Naive thymus-derived CD8-positive, alpha-beta T cell (primary cell): Measurements from ENCODE around the gene AP1M1. TPM values are rescaled to one million over a fixed set of nuclear protein-coding genes. Genes with fewer than 3 reads are reported as not detected.

Experiments
- ATAC-seq, 2 donors: fragments of 150-1000 bp; cut with Tn5 transposase in 1 of 2; sonication (Bioruptor Pico), chemical (Tn5 transposase) in 1 of 2; 1 replicate in 1 of 2; 2 replicates in 1 of 2; pipeline ENCODE4 v1.10.0; 2021; ENCODE audit warnings: mild to moderate bottlenecking in 2 of 2, moderate library complexity in 2 of 2
- POLR2A ChIA-PET: fragments of 350-600 bp; sonication (Branson Sonifier 250); formaldehyde crosslinking; loops from one replicate; lab custom pipeline; 2021; ENCODE audit warnings: antibody characterized with exemption; lab: Charles Lee
- DNase-seq, 10 donors: peaks; one replicate each; pipeline versions ENCODE4 v3.0.0 to v3.0.0-alpha.2; 2020 to 2022
- H3K27ac Mint-ChIP-seq, 10 donors: one replicate each; pipeline ENCODE4 v1.8.0; 2020 to 2022; ENCODE audit warnings: mild to moderate bottlenecking in 10 of 10, mixed read lengths in 10 of 10, moderate library complexity in 4 of 10, inconsistent platforms in 1 of 10
- H3K27me3 Mint-ChIP-seq, 5 donors: one replicate each; pipeline ENCODE4 v1.8.0; 2021 to 2022; ENCODE audit warnings: mixed read lengths in 5 of 5
- H3K36me3 Mint-ChIP-seq, 3 donors: one replicate each; pipeline ENCODE4 v1.8.0; 2020 to 2022; ENCODE audit warnings: mixed read lengths in 3 of 3, mild to moderate bottlenecking in 2 of 3, inconsistent platforms in 1 of 3
- H3K4me1 Mint-ChIP-seq, 4 donors: one replicate each; pipeline ENCODE4 v1.8.0; 2021 to 2022; ENCODE audit warnings: mixed read lengths in 4 of 4
- H3K4me3 Mint-ChIP-seq, 10 donors: one replicate each; pipeline ENCODE4 v1.8.0; 2020 to 2022; ENCODE audit warnings: mild to moderate bottlenecking in 10 of 10, mixed read lengths in 10 of 10, moderate library complexity in 6 of 10, inconsistent platforms in 1 of 10
- H3K9me3 Mint-ChIP-seq, 9 donors: one replicate each; pipeline ENCODE4 v1.8.0; 2020 to 2022; ENCODE audit warnings: mixed read lengths in 9 of 9, mild to moderate bottlenecking in 3 of 9, inconsistent platforms in 1 of 9, moderate library complexity in 1 of 9
- polyA plus RNA-seq, 3 donors: library from polyadenylated mRNA; unstranded; fragments of 300-500 nt; fragmentation: Illumina TruSeq; gene quantifications; one replicate each; pipeline ENCODE4 v1.2.3, GENCODE V29; 2021
- total RNA-seq, 8 experiments: library from RNA in 2 of 8; stranded (reverse) in 2 of 8; gene quantifications; one replicate each; pipeline ENCODE4 v1.2.3 and lab custom pipeline; 2021 to 2026

The AP1M1 gene
- total and polyA plus RNA-seq, 5 experiments from 2014 or later: 151 to 288 (median 195) TPM

DNA sequence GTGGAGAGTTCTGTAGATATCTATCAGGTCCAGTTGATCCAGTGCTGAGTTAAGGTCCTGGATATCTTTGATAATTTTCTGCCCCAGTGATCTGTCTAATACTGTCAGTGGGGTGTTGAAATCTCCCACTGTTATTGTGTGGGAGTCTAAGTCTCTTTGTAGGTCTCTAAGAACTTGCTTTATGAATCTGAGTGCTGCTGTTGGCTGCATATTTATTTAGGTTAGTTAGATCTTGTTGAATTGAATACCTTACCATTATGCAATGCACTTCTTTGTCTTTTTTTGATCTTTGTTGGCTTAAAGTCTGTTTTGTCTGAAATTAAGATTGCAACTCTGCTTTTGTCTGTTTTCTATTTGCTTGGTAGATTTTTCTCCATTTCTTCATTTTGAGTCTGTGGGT, 15.4 kb downstream of the AP1M1 start:
- ATAC-seq: no peak
- Mint-ChIP-seq H3K9me3 (peaks cover 0 to 2% (median 0%) of the 10 kb centered on the region in 9 donors), H3K27me3 (no peaks in the 10 kb centered on the region), H3K4me3 (peak overlapping the region; percentile 61 to 88 (median 72)), H3K36me3 (peaks cover 5 to 69% (median 44%) of the 10 kb centered on the region in 3 donors), H3K27ac (peak overlapping the region; percentile 82 to 94 (median 92)), H3K4me1 (peaks cover 47 to 97% (median 89%) of the 10 kb centered on the region in 4 donors)
- POLR2A ChIA-PET: interaction anchor here (1.1 kb wide), 1 partner anchor 35 kb away, joined by 3 read pairs; no protein-coding TSS in a partner anchor
- DNase-seq: no peak

DNA sequence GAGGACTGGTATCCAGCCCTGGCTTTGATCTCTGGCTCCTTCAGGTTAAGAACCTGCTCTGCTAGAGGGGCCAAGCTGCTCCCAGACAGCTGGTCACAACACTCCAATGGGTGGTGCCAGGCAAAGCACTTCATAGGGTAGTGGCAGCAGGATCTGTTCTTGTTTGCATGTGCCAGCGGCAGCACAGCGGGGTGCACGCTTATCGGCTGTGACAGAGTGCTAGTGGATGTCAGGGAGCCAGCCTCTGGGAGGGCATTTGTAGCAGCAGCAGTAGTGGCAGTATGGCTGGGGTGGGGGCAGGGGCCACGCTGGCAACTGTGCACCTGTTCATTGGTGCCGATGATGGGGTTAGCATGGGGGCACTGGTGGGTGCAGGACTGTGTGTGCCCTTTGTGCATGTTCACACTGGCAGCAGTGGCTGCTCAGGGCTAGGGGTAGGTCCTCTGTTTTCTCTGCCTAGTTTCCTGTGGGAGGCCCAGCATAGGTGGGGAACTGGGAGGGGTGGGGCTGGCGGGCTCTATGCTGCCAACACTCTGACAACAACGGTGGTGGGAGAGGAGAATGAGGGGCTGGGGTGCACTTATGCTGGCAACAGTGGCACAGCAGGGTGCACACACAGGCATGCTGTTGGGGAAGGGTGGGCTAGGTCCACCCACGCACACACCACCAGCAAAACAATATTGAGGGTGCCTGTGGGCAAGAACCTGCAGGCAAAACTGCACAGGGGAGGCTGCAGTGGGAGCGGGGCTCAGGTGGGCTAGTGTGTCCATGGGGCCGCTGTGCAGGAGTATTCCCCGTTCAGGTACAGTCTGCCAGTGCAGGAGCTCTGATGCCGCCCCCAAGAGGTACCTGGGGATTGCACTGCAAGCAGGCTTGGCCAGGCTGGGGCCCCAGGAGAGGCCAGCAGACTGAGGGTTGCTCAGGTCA, 19.3 kb downstream of the AP1M1 start:
- ATAC-seq (peak; percentile 72 to 81), DNase-seq (peak in 9 of 10 donors; percentile 26 to 76 (median 57))
- H3K27me3 Mint-ChIP-seq: no peaks in the 10 kb centered on the region
- POLR2A ChIA-PET: interaction anchor here (0.8 to 5.6 kb wide), 15 partner anchors 9 to 165 kb away, joined by 3 to 51 read pairs (median 9); partner anchors contain the start of genes AP1M1, FAM32A and KLF2
- H3K4me3 Mint-ChIP-seq: peak overlapping the region; percentile 63 to 85 (median 82)
- peaks cover 24 to 66% (median 54%) of the 10 kb centered on the region in 3 donors for H3K36me3 Mint-ChIP-seq
- peak overlapping the region; percentile 93 to 98 (median 96) for H3K27ac Mint-ChIP-seq
- H3K4me1 Mint-ChIP-seq: peaks cover 41 to 72% (median 68%) of the 10 kb centered on the region in 4 donors
- H3K9me3 Mint-ChIP-seq: peaks cover 0 to 35% (median 11%) of the 10 kb centered on the region in 9 donors

DNA sequence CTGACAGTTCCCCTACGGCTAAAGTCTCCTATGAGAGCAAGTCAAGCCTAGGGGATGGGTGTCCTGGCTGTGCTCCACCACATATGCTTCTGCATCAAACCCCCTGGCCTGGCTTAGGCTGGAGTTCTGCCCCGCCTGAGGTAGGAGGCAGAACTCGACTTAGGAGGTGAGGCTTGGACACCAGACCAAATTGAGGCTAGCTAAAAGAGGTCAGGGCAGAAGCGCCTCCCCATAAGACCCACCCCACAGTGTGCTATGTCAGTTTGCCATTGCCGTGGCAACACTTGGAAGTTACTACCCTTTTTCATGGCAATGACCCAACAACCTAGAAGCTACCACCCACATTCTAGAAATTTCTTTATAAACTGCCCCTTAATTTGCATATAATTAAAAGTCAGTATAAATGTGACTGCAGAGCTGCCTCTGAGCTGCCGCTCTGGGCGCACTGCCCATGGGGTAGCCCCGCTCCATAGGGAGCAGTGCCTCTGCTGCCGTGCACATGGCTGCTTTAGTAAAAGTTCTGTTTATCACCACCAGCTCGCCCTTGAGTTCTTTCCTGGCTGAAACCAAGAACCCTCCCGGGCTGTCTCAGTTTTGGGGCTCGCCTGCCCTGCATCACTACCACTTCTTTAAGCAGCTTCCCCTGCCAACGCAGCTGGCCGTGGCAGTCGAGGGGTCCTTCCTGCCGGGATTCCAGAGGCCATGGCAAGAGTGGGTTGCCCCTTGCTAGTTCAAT, 20.2 kb downstream of the AP1M1 start:
- POLR2A ChIA-PET: interaction anchor here (0.6 to 5.6 kb wide), 16 partner anchors 10 to 164 kb away, joined by 3 to 51 read pairs (median 8); partner anchors contain the start of genes AP1M1, FAM32A and KLF2
- peaks cover 32 to 63% (median 59%) of the 10 kb centered on the region in 4 donors for H3K4me1 Mint-ChIP-seq
- ATAC-seq (peak; percentile 19 to 25), DNase-seq (peak in 3 of 10 donors; percentile 22 to 38 (median 37))
- no peaks in the 10 kb centered on the region for H3K27me3 Mint-ChIP-seq
- H3K36me3 Mint-ChIP-seq: peaks cover 24 to 64% (median 52%) of the 10 kb centered on the region in 3 donors
- H3K9me3 Mint-ChIP-seq: peaks cover 0 to 44% (median 11%) of the 10 kb centered on the region in 9 donors
- peak overlapping the region; percentile 82 to 98 (median 96) for H3K27ac Mint-ChIP-seq
- H3K4me3 Mint-ChIP-seq: peak overlapping the region; percentile 16 to 85 (median 76)

DNA sequence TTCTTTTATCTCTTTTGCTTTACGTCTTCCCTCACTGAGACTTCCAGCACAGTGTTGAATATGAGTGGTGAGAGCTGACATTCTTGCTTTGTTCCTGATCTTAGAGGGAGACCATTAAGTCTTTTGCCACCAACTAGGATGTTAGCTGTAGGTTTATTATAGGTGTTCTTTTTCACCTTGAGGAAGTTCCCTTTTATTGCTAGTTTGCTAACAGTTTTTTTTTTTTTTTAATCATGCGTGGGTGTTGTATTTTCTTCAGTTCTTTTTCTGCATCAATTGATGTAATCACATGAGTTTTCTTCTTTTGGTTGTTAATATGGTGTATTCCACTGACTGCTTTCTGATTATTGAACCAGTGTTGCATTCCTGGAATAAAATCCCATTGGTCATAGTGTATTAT, 21.1 kb downstream of the AP1M1 start:
- DNase-seq (peak in 3 of 10 donors; percentile 25 to 53 (median 50)), ATAC-seq (peak; percentile 9)
- no peaks in the 10 kb centered on the region for H3K27me3 Mint-ChIP-seq
- POLR2A ChIA-PET: interaction anchor here (0.6 to 5.6 kb wide), 13 partner anchors 10 to 179 kb away, joined by 3 to 51 read pairs (median 12); partner anchors contain the start of genes AP1M1, FAM32A and KLF2
- H3K9me3 Mint-ChIP-seq: peaks cover 0 to 50% (median 11%) of the 10 kb centered on the region in 9 donors
- H3K4me3 Mint-ChIP-seq: peak overlapping the region in 9 of 10 donors; percentile 48 to 82 (median 74)
- peak overlapping the region; percentile 82 to 98 (median 96) for H3K27ac Mint-ChIP-seq
- peaks cover 24 to 72% (median 58%) of the 10 kb centered on the region in 3 donors for H3K36me3 Mint-ChIP-seq
- H3K4me1 Mint-ChIP-seq: peaks cover 28 to 54% (median 50%) of the 10 kb centered on the region in 4 donors

DNA sequence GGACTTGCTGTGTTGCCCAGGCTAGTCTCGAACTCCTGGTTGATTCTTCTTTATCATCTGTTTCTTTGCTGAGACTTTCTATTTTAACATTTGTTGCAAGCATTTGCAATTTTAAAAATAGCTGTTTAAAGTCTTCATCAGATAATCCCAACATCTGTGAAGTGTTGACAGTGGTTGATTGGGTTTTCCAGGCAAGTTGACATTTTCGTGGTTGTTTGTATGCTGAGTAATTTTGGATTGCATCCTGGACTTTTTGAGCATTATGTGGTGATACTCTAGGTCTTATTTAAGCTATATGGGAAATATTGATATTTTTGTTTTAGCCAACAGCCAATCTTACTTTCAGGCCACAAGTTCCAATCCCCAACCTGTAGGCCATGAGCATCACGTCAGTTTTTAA, 25.1 kb downstream of the AP1M1 start:
- Mint-ChIP-seq H3K27ac (peak overlapping the region in 4 of 10 donors; percentile 19 to 49 (median 28)), H3K36me3 (peaks cover 18 to 66% (median 54%) of the 10 kb centered on the region in 3 donors), H3K4me3 (no peak overlapping the region), H3K9me3 (peaks cover 0 to 54% (median 11%) of the 10 kb centered on the region in 9 donors), H3K4me1 (peaks cover 12 to 24% (median 16%) of the 10 kb centered on the region in 4 donors), H3K27me3 (no peaks in the 10 kb centered on the region)
- no peak for ATAC-seq
- POLR2A ChIA-PET: interaction anchor here (6.6 kb wide), 1 partner anchor 15 kb away, joined by 36 read pairs; no protein-coding TSS in a partner anchor
- DNase-seq: no peak

DNA sequence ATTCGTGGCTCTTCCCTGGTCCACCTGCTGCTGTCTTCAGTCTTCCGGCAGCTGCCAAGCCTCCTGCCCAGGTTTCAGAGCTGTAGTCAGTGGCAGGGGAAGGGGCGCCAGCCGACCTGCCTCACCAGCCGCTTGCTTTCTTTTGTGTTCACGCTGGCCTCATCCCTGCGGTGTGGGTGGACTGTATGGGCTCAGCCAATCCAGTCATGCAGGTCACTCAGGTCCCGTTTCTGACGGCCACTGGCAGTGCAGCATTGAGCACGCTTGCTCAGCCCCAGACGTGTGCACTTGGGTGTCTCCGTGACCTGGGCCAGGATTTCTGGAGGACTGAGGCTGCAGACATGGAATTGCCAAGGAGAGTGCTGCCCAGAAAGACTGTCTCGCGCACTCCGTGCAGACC, 26.0 kb downstream of the AP1M1 start:
- POLR2A ChIA-PET: interaction anchor here (0.6 to 6.6 kb wide), 3 partner anchors 9 to 45 kb away, joined by 3 to 36 read pairs (median 3); no protein-coding TSS in a partner anchor
- peaks cover 0 to 49% (median 11%) of the 10 kb centered on the region in 9 donors for H3K9me3 Mint-ChIP-seq
- H3K27me3 Mint-ChIP-seq: no peaks in the 10 kb centered on the region
- no peak for ATAC-seq
- peaks cover 5 to 15% (median 7%) of the 10 kb centered on the region in 4 donors for H3K4me1 Mint-ChIP-seq
- DNase-seq: no peak
- H3K27ac Mint-ChIP-seq: peak overlapping the region in 1 of 10 donors; percentile 49
- H3K36me3 Mint-ChIP-seq: peaks cover 18 to 67% (median 53%) of the 10 kb centered on the region in 3 donors
- H3K4me3 Mint-ChIP-seq: no peak overlapping the region

DNA sequence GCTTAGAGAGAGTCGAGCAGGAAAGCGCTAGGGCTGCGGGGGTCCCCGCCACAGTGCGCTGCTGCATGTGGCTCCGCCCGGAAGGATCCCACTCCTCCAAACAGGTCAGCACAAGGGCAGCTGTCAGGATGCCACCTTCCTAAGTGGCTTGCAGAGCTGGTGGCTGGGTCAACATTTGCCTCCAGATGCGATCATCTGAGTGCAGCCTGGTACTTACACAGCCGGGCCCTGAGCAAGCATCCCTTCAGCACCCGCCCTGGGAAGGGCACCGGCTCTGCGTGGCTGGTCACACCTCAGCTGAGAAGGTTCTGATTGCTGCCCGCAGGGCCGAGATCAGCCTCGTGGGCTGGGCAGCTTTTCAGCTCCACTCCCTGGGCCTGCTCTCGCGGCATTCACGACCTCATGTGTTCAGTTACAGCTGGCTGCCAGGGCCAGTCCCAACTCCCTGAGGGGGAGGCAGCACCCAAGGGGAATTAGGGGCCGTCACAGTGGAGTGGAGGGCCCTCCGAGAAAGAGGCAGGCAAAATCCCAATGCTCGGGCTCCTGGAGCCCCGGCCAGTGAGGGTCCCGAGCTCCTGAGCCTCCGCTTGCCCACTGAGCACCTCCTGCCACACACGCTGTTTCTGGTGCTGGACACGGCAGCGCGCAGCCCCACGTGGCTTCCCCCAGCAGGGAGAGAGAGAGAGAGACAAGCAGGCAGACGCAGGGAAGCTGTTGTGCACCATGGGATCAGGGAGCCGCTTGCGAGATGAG, 26.8 kb downstream of the AP1M1 start:
- Mint-ChIP-seq H3K36me3 (peaks cover 14 to 69% (median 50%) of the 10 kb centered on the region in 3 donors), H3K4me3 (no peak overlapping the region), H3K4me1 (peaks cover 2 to 10% (median 4%) of the 10 kb centered on the region in 4 donors), H3K27me3 (no peaks in the 10 kb centered on the region), H3K27ac (peak overlapping the region in 2 of 10 donors; percentile 65 to 71), H3K9me3 (peaks cover 0 to 43% (median 11%) of the 10 kb centered on the region in 9 donors)
- DNase-seq (no peak), ATAC-seq (no peak)
- POLR2A ChIA-PET: interaction anchor here (0.6 to 6.6 kb wide), 4 partner anchors 10 to 100 kb away, joined by 3 to 36 read pairs (median 3); partner anchors contain the start of gene KLF2

DNA sequence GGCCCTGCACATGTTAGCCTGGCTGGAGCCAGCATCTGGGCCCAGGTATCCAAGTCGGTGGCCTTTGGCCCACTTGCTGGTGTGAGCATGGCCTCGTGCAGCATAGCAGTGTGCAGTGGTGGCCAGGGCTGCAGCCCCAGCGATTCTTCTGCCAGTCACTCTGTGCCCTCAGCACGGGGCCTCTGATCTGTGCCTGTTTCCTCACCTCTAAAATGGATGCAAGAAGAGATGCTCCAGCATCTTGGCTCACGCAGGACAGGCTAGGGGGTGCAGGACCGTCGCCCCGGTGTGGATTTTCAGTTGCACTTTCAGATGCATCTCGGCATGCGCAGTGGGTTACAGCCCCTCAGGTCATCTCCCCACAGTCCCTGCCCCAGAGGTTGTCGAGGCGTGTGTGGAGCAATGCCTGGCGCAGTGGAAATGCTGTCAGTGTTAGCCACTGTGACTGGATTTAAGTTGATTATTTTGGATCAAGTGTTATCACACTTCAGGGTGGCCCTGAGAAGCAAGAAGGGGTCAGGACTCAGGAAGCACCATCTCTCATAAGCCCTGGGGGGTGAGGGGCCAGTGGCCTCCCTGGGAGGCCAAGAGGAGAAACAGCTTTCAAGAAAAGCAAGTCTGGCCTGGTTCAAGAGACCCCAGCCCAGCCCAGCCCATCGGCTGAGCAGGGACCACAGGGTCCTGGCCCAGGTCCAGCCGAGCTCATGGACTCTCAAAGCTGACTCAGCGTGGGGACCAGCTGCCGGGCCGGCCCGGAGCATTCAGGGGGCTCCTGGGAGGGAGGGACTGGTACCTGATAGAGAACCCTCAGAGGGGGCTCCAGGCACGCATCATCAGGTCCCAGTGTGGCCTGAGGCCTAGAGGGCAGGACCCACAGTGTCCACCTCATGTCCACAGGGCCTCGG, 27.8 kb downstream of the AP1M1 start:
- POLR2A ChIA-PET: interaction anchor here (0.6 to 6.6 kb wide), 2 partner anchors 12 to 16 kb away, joined by 3 to 36 read pairs; no protein-coding TSS in a partner anchor
- Mint-ChIP-seq H3K36me3 (peaks cover 14 to 69% (median 46%) of the 10 kb centered on the region in 3 donors), H3K4me3 (no peak overlapping the region), H3K9me3 (peaks cover 0 to 34% (median 7%) of the 10 kb centered on the region in 9 donors), H3K27me3 (no peaks in the 10 kb centered on the region), H3K4me1 (peaks cover 0 to 8% (median 5%) of the 10 kb centered on the region in 4 donors), H3K27ac (peak overlapping the region in 4 of 10 donors; percentile 7 to 40 (median 31))
- ATAC-seq: no peak
- no peak for DNase-seq

DNA sequence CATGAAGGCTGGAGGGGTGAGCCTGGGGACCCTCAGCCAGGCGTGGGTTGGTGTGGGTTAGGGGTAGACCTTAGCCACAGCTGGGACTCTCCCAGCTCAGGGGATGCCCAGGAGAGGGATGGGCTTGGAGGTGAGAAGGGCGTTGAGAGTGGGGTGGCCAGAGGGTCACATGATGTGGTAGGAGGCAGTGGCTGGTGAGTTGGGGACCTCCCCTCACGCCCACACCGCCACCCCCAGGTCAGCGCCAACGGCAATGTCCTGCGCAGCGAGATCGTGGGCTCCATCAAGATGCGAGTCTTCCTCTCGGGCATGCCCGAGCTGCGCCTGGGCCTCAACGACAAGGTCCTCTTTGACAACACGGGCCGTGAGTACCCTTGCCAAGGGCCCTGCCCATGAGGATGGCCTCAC, 28.5 kb downstream of the AP1M1 start:
- Mint-ChIP-seq H3K4me1 (peaks cover 0 to 8% (median 4%) of the 10 kb centered on the region in 4 donors), H3K27me3 (no peaks in the 10 kb centered on the region), H3K4me3 (no peak overlapping the region), H3K27ac (peak overlapping the region in 2 of 10 donors; percentile 40 to 55), H3K9me3 (peaks cover 0 to 27% (median 3%) of the 10 kb centered on the region in 9 donors), H3K36me3 (peaks cover 8 to 68% (median 43%) of the 10 kb centered on the region in 3 donors)
- POLR2A ChIA-PET: interaction anchor here (0.6 to 6.6 kb wide), 2 partner anchors 12 to 202 kb away, joined by 3 to 36 read pairs; no protein-coding TSS in a partner anchor
- ATAC-seq (no peak), DNase-seq (no peak)
